DMS 273 (cell line): Measurements from ENCODE around the gene PNKD.
A peak's percentile ranks its signal among the peaks of the same experiment; 100 is the strongest.

Experiments used
- DNase-seq: peaks from one replicate; lab custom pipeline; 2025; ENCODE audit not compliant: unreplicated experiment; lab: John Stamatoyannopoulos, UW

The PNKD gene

DNA sequence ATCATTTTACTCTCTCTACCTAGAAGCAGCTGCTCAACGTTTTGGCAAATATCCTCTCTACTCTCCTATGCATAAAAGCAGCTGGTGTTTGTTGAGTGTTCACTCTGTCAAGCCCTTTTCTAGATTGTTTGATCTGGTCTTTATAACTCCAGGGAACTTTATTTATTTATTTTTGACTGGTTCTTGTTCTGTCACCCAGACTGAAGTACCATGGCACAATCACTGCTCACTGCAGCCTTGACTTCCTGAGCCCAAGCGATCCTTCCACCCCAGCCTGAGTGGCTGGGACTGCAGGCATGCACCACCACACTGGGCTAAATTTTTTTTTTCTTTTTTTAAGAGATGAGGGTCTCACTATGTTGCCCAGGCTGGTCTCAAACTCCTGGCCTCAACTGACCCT lies 99.0 kb downstream of the PNKD start:
- peak; percentile 27 for DNase-seq

DNA sequence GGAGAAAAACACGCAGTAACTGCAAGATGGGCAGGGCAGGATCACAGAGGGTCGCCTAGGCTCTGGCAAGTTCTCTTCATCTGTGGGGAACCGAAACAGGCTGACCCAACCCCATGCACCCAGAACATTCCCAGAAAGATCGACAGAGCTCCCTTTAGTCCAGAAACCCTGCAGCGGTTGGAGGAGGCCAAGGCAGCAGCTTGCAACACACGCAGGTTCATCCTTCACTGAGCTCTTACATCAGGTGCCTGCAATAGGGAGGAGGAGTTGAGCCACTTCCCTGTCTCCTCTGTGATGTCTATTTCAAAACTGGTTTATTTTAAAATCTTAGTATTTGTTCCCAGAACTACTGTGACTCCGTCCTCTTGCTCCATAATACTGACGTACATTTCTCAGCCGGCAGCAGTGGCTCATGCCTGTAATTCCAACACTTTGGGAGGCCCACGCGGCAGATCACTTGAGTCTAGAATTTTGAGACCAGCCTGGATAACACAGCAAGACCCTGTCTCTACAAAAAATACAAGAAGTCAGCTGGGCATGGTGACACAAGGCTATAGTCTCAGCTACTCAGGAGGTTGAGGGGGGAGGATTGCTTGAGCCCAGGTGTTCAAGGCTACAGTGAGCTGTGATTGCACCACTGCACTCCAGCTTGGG lies 100.2 kb downstream of the PNKD start:
- no peak for DNase-seq

DNA sequence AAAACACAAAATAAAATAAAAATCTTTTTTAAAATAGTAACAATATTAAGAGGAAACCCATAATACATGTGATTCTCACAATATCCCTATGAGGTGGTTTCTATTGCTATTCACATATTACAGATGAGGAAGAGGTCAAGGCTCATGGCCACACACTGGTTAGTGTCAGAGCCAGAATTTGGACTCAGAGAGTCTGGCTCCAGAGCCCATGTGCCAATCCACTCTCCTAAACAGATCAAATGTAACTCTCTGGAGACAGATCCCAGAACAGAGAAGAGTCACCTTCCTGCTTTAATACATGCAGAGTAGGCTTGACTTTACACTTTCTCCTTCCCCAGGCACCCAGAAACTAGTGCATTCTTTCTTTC lies 101.6 kb downstream of the PNKD start:
- no peak for DNase-seq

DNA sequence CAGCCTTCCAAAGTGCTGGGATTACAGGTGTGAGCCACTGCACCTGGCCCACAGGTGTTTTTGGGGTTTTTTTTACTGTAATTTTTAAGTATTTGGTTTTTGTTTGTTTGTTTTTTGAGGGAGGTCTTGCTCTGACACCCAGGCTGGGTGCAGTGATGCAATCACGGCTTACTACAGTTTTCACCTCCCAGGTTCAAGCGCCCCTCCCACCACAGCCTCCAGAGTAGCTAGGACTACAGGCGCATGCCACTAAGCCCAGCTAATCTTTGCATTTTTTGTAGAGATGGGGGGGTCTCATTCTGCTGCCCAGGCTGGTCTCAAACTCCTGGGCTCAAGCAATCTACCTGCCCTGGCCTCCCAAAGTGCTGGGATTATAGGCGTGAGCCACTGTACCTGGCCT lies 104.5 kb downstream of the PNKD start:
- no peak for DNase-seq

DNA sequence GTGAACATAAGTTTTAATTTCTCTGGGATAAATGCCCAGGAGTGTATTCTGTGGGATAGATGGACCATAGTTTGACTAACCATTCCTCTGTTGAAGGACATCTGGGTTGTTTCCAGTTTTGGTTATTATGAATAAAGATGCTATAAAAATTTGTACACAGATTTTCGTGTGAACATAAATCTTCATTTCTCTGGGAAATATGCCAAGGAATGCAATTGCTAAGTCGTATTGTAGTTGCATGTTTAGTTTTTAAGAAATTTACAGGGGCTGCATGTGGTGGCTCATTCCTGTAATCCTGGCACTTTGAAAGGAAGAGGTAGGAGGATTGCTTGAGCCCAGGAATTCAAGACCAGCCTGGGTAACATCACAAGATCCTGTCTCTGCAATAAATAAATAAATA lies 104.9 kb downstream of the PNKD start:
- no peak for DNase-seq

DNA sequence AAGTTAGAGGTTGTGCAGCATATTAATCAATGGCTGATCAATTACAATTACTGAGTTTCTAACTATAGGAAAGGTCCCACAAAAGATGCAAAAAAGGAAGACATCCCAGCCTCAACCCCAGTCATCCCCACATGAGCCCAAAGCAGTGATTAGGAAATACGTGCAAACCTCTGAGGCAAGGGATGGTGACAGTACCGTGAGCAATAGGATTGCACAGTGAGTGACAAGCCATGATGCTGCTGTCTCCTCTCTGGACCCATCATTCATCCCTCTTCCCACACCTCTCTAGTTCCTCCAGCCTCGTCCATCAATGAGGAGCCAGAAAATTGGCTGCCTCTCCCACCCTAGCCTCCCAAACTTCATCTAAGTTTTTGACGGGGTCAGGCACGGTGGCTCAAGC lies 107.7 kb downstream of the PNKD start:
- DNase-seq: no peak

DNA sequence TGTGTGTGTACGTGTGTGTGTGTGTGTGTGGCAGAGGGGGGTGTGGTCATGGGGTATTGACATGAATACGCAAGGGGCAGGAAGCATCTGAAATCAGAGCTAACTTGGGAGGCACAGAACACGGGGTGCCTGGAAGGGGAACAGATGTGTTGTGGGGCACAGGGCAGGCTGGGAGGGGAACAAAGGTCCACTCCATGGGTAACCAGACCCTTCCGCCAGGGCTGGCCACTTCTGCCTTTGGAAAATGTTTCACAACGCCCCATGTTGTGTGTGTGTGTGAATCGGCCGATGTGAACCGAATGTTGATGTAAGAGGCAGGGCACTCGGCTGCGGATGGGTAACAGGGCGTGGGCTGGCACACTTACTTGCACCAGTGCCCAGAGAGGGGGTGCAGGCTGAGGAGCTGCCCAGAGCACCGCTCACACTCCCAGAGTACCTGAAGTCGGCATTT lies 111.6 kb downstream of the PNKD start, which contains the start of gene SLC11A1:
Gene SLC11A1, plus strand, starts transcription at position 358 of the 451 bp plus-strand sequence. CDS start 96 bp downstream, outside the sequence.
- no peak for DNase-seq

DNA sequence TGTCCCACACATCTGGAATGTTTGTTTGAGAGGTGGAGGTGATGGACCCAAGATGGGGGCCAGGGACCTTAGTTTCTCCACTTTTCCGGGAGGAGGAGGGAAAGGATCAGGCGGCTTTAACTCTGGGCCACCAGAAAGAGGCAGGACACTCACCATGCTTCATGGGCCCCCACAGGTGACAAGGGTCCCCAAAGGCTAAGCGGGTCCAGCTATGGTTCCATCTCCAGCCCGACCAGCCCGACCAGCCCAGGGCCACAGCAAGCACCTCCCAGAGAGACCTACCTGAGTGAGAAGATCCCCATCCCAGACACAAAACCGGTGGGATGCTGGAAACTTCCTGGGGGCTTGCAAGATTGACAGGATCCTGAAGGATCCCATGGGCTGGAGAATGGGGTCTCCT lies 112.5 kb downstream of the PNKD start:
- DNase-seq: no peak

DNA sequence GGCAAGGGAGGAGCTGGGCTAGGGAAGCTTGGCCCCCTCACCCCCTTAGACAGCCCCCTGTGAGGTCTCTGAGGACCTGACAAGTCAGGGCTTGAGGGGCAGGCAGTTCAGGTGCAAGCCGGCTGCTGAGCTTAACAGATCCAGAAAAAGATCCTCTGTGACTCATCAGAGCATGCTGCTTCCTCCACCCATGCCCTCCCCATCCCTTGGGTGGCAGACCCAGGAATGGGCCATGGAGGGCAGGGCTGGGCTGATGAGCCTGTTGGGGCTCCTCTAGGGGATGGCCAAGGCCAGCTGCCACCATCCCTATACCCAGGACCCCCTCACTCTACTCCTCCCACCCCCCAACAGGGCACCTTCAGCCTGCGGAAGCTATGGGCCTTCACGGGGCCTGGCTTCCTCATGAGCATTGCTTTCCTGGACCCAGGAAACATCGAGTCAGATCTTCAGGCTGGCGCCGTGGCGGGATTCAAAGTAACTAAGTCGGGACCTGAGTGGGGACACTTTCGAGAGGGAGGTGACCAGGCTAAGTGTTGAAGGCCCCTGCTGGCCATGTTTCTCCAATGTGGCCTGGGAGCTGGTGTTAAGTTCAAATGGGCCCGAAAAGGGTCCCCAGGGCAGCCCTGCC lies 113.7 kb downstream of the PNKD start:
- no peak for DNase-seq

DNA sequence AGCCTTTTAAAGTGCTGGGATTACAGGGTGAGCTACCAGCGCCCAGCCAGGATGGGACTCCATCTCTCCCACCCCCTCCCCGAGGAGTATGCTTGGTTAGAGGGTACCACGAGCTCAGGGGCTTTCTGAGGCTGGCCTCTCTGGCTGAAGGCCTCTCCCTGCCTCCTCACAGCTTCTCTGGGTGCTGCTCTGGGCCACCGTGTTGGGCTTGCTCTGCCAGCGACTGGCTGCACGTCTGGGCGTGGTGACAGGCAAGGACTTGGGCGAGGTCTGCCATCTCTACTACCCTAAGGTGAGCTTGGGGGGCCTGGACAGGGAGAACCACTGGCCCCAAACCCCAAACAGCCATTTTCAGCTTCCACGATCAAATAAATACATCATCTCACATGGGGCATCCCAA lies 114.7 kb downstream of the PNKD start:
- DNase-seq: no peak

DNA sequence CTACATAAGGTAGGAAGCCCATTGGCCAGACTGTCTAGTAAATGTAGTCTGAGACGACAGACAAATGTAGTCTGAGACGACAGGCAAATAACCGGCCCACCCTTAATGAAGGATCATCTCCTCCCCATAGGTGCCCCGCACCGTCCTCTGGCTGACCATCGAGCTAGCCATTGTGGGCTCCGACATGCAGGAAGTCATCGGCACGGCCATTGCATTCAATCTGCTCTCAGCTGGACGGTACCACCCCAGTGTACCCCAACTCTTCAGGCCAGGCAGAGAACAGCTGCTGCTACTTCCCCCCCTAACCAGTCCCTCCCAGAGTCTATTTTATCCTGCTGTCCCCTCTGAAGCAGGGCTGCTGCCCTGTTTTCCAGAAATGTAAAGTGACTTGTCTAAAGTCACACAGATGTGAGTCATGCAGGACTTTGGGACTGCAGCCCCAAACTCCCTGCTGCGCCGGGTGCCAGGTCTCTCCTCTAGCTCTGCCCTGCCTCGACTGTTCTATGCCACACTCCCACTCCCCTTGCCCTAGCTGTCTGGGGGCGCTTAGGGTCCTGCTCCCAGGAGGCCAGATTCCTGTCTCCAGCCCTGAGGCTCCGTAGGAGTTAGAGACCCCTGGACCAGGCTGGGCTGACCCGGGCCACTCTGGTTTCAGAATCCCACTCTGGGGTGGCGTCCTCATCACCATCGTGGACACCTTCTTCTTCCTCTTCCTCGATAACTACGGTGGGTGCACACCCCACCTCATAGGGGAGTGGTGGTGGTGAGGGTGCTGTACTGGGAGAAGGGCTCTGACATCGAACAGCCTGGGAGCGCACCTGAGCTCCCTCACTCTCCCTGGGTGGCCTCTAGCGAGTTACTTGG lies 116.4 kb downstream of the PNKD start:
- DNase-seq: no peak

DNA sequence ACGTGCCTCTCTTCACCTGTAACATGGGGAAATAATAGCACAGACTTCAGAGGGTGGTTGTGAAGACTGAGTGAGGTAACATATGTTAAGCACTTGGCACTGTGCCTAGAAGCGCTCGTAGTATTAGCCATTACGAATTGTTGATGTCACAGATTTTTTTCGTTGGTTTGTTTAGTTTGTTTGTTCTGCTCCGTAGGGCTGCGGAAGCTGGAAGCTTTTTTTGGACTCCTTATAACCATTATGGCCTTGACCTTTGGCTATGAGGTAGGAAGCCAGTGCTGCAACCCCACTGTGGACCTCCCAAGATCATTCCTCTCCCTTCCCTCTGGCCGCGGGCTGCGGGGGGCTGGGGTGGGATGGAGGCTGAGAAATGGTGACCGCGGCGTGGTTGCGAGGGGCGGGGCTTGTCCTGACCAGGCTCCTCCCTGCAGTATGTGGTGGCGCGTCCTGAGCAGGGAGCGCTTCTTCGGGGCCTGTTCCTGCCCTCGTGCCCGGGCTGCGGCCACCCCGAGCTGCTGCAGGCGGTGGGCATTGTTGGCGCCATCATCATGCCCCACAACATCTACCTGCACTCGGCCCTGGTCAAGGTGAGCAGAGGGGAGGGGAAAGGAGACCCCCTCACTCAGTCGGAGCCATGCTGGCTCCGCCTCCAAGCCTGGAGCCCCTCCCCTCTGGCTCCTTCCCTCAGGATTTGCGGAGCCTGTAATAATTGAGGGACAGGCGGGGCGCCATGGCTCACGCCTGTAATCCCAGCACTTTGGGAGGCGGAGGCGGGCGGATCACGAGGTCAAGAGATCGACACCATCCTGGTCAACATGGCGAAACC lies 117.3 kb downstream of the PNKD start:
- peak; percentile 84 for DNase-seq

DNA sequence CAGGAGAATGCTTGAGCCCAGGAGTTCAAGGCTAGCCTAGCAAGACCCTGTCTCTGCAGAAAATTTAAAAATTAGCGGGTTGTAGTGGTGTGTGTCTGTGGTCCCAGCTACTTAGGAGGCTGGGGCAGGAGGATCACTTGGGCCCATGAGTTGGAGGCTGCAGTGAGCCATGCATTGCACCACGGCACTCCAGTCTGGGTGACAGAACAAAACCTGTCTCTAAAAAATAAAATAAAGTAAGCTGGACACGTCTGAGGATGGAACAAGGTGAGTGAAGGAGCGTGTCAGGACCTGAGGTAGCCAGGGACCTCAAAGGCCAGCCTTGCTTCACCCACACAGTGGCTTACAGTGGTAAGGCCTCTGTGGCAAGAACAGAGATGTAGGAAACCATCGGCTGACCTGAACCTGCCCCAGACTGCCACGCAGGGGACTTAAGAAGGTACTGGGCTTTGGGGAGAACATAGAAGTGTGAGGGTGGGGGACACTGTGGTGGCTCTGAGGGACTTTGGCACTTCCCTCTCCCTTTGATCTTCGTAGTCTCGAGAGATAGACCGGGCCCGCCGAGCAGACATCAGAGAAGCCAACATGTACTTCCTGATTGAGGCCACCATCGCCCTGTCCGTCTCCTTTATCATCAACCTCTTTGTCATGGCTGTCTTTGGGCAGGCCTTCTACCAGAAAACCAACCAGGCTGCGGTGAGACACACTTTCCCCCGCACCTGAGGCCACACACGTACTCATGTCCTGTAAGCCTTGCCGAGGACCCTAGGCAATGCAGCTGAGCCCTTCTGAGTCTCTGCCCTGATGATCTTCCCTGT lies 119.2 kb downstream of the PNKD start:
- no peak for DNase-seq

DNA sequence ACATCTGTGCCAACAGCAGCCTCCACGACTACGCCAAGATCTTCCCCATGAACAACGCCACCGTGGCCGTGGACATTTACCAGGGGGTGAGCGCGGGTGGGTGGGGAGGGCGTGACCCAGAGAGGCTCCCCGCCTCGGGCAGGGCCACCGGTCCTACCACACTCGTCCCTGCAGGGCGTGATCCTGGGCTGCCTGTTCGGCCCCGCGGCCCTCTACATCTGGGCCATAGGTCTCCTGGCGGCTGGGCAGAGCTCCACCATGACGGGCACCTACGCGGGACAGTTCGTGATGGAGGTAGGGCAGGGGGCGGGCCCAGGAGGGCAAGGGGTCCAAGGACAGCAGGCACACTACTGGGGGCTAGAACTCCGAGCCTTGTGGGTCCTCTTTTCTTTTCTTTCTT lies 120.9 kb downstream of the PNKD start:
- no peak for DNase-seq

DNA sequence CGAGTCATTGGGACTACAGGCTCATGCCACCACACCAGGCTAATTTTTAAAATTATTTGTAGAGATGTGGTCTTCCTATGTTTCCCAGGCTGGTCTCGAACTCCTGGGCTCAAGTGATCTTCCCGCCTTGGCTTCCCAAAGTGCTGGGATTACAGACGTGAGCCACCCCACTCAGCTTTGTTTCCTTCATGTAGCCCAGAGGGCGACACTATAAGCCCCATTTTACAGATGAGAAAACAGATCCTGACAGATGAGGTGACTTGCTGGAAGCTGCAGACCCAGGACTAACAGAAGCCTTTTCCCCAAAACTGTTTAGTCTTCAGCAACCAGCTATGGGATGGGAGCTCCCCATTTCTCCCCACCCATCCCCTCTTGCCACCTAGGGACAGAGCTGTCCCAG lies 122.1 kb downstream of the PNKD start:
- no peak for DNase-seq

DNA sequence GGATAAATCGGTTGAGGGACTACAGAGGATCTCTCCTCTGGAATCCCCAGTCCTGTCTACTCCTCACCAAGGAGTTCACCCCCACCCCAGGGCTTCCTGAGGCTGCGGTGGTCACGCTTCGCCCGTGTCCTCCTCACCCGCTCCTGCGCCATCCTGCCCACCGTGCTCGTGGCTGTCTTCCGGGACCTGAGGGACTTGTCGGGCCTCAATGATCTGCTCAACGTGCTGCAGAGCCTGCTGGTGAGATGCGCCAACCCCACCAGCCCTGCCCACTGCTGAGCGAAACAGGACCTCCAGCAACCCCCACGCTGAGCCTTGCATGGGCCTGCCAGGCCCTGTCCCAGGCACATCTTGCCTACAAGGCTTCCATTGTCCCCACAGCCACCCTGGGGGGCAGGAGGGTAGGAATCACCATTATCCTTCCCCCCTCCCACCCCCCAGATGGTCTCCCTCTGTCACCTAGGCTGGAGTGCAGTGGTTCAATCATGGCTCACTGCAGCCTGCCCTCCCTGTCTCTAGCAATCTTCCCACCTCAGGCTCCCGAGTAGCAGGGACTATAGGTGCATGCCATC lies 122.7 kb downstream of the PNKD start:
- no peak for DNase-seq

DNA sequence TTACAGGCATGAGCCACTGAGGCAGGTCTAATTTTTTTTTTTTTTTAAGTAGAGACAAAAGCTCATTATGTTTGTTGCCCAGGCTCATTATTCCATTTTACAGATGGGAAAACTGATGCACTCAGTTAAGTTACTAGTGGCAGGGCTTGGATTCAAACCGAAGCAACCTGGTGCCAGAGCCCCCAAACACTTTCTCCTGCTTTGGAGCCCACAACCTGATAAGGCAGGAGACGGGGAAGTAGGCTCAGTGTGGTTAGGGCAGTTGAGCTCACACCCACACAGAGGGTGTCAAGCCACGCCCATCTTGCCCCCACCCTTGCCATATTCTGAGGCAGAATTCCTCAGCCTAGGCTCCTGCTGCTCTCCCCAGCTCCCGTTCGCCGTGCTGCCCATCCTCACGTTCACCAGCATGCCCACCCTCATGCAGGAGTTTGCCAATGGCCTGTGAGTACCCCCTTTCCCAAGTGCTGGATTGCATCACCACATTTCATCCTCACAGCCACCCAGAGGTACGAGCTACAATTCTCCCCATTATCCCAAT lies 123.5 kb downstream of the PNKD start:
- DNase-seq: no peak

DNA sequence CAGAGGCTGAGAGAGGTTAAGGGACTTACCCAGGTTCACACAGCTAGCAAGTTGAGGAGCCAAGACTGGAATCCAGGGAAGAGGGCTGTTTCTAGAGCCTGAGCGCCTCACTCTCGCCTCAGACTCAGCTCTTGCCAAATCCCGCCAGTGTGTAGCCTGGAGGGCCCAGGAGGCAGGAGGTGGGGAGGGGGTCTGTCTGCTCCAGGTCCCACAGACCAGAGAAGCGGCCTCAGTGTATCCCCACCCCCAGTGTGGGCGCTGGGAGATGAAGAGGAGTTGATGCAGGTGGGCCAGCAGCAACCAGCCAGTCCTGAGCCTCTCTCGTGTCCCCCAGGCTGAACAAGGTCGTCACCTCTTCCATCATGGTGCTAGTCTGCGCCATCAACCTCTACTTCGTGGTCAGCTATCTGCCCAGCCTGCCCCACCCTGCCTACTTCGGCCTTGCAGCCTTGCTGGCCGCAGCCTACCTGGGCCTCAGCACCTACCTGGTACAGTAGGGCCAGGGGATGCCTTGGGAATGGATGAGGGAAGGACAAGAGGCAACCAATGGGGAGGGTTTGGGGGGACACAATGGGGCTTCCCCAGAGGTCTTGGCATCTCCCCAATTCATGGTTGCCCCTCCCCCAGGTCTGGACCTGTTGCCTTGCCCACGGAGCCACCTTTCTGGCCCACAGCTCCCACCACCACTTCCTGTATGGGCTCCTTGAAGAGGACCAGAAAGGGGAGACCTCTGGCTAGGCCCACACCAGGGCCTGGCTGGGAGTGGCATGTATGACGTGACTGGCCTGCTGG lies 124.2 kb downstream of the PNKD start:
- DNase-seq: no peak

DNA sequence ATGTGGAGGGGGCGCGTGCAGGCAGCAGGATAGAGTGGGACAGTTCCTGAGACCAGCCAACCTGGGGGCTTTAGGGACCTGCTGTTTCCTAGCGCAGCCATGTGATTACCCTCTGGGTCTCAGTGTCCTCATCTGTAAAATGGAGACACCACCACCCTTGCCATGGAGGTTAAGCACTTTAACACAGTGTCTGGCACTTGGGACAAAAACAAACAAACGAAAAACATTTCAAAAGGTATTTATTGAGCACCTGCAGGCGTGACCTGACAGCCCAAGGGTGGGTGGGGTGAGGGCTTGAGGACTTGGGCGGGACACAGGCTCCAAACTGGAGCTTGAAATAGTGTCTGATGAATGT lies 124.7 kb downstream of the PNKD start:
- DNase-seq: no peak
